ENCODE results near the gene TPO.

TPO gene

GRCh38 chr2:1586251-1586922 is 173.1 kb downstream of the TPO start:
- no peaks in the 10 kb centered on the region for H3K79me2 ChIP-seq (ENCODE audit: control insufficient read depth, insufficient read depth, low read length, unreplicated experiment)
- 0 out of 2 replicates have a peak, but pooled peaks cover 7% of the 10 kb centered on the region for H3K27me3 ChIP-seq (ENCODE audit: insufficient read depth, low read length)

GRCh38 chr2:1586923-1587840 is 173.9 kb downstream of the TPO start:
- Histone ChIP-seq H3K27me3 (ENCODE audit: insufficient read depth, low read length) (0 out of 2 replicates have a peak, but pooled peaks cover 4% of the 10 kb centered on the region), H3K36me3 (ENCODE audit: insufficient read depth, low read length) (no peaks in the 10 kb centered on the region), H3K27ac (ENCODE audit: low read depth, low read length) (no peak overlapping the region), H3K4me3 (ENCODE audit: low read depth, low read length) (no peak overlapping the region), H3K4me1 (ENCODE audit: control insufficient read depth, insufficient read depth, low read length, unreplicated experiment) (peaks cover 2% of the 10 kb centered on the region), H3K79me2 (ENCODE audit: control insufficient read depth, insufficient read depth, low read length, unreplicated experiment) (no peaks in the 10 kb centered on the region), H2AFZ (ENCODE audit: low read length, unreplicated experiment) (no peak overlapping the region)

More at GRCh38 chr2:1586251-1586922, 173.1 kb downstream of the TPO start:
- H3K27ac ChIP-seq (ENCODE audit: low read depth, low read length): no peak overlapping the region
- no peaks in the 10 kb centered on the region for H3K4me1 ChIP-seq (ENCODE audit: control insufficient read depth, insufficient read depth, low read length, unreplicated experiment)
- no peak overlapping the region for H3K4me3 ChIP-seq (ENCODE audit: low read depth, low read length)
- no peak overlapping the region for H2AFZ ChIP-seq (ENCODE audit: low read length, unreplicated experiment)
- H3K36me3 ChIP-seq (ENCODE audit: insufficient read depth, low read length): no peaks in the 10 kb centered on the region

GRCh38 chr2:1588051-1588977 is 175.1 kb downstream of the TPO start:
- Histone ChIP-seq H3K27me3 (ENCODE audit: insufficient read depth, low read length) (0 out of 2 replicates have a peak, but pooled peaks cover 2% of the 10 kb centered on the region), H3K4me3 (ENCODE audit: low read depth, low read length) (no peak overlapping the region), H3K79me2 (ENCODE audit: control insufficient read depth, insufficient read depth, low read length, unreplicated experiment) (no peaks in the 10 kb centered on the region), H3K4me1 (ENCODE audit: control insufficient read depth, insufficient read depth, low read length, unreplicated experiment) (peaks cover 6% of the 10 kb centered on the region), H3K36me3 (ENCODE audit: insufficient read depth, low read length) (no peaks in the 10 kb centered on the region), H2AFZ (ENCODE audit: low read length, unreplicated experiment) (no peak overlapping the region), H3K27ac (ENCODE audit: low read depth, low read length) (no peak overlapping the region)

GRCh38 chr2:1588978-1589621 is 175.8 kb downstream of the TPO start:
- no peak overlapping the region for H3K27ac ChIP-seq (ENCODE audit: low read depth, low read length)
- H2AFZ ChIP-seq (ENCODE audit: low read length, unreplicated experiment): no peak overlapping the region
- H3K4me3 ChIP-seq (ENCODE audit: low read depth, low read length): no peak overlapping the region
- H3K79me2 ChIP-seq (ENCODE audit: control insufficient read depth, insufficient read depth, low read length, unreplicated experiment): no peaks in the 10 kb centered on the region
- H3K4me1 ChIP-seq (ENCODE audit: control insufficient read depth, insufficient read depth, low read length, unreplicated experiment): peaks cover 13% of the 10 kb centered on the region
- H3K36me3 ChIP-seq (ENCODE audit: insufficient read depth, low read length): no peaks in the 10 kb centered on the region
- H3K27me3 ChIP-seq (ENCODE audit: insufficient read depth, low read length): no peaks in the 10 kb centered on the region

GRCh38 chr2:1590596-1591460 is 177.6 kb downstream of the TPO start:
- no peak overlapping the region for H2AFZ ChIP-seq (ENCODE audit: low read length, unreplicated experiment)
- no peak overlapping the region for H3K4me3 ChIP-seq (ENCODE audit: low read depth, low read length)
- H3K27me3 ChIP-seq (ENCODE audit: insufficient read depth, low read length): no peaks in the 10 kb centered on the region
- no peaks in the 10 kb centered on the region for H3K36me3 ChIP-seq (ENCODE audit: insufficient read depth, low read length)
- peaks cover 18% of the 10 kb centered on the region for H3K4me1 ChIP-seq (ENCODE audit: control insufficient read depth, insufficient read depth, low read length, unreplicated experiment)
- H3K27ac ChIP-seq (ENCODE audit: low read depth, low read length): no peak overlapping the region
- no peaks in the 10 kb centered on the region for H3K79me2 ChIP-seq (ENCODE audit: control insufficient read depth, insufficient read depth, low read length, unreplicated experiment)

- Histone ChIP-seq H3K27ac (ENCODE audit: low read depth, low read length) (no peak overlapping the region), H3K4me3 (ENCODE audit: low read depth, low read length) (no peak overlapping the region), H3K27me3 (ENCODE audit: insufficient read depth, low read length) (no peaks in the 10 kb centered on the region)
Observed at GRCh38 chr2:1591461-1591770, 178.2 kb downstream of the TPO start.

More at GRCh38 chr2:1591461-1591770, 178.2 kb downstream of the TPO start:
- Histone ChIP-seq H3K79me2 (ENCODE audit: control insufficient read depth, insufficient read depth, low read length, unreplicated experiment) (no peaks in the 10 kb centered on the region), H2AFZ (ENCODE audit: low read length, unreplicated experiment) (no peak overlapping the region), H3K4me1 (ENCODE audit: control insufficient read depth, insufficient read depth, low read length, unreplicated experiment) (peaks cover 18% of the 10 kb centered on the region), H3K36me3 (ENCODE audit: insufficient read depth, low read length) (no peaks in the 10 kb centered on the region)

Data from ACC112 (cell line).